H9 (cell line): Measurements from ENCODE around the gene TDRD9. TPM values are rescaled to one million over a fixed set of nuclear protein-coding genes. Genes with fewer than 3 reads are reported as not detected.

Experiments used
- DNase-seq: peaks from one replicate; pipeline ENCODE4 v3.0.0-alpha.2; 2017
- H2AFZ ChIP-seq: one replicate; pipeline ENCODE4 v1.6.1; 2013; ENCODE audit warnings: mild to moderate bottlenecking, low read length, control low read depth, moderate library complexity
- H2AK5ac ChIP-seq: 2 replicates; pipeline ENCODE4 v1.6.1; 2013; ENCODE audit warnings: low read length, control low read depth, mixed read lengths; ENCODE audit not compliant: insufficient read length
- H2BK120ac ChIP-seq: one replicate; pipeline ENCODE4 v1.6.1; 2013; ENCODE audit warnings: low read depth, mild to moderate bottlenecking, low read length, control low read depth, inconsistent platforms; ENCODE audit not compliant: poor library complexity, severe bottlenecking
- H2BK12ac ChIP-seq: 2 replicates; pipeline ENCODE4 v1.6.1; 2013; ENCODE audit warnings: low read length, control low read depth, mixed read lengths, low read depth; ENCODE audit not compliant: insufficient read length
- H2BK15ac ChIP-seq: 2 replicates; pipeline ENCODE4 v1.6.1; 2013; ENCODE audit warnings: low read depth, low read length, control low read depth
- H2BK20ac ChIP-seq: one replicate; pipeline ENCODE4 v1.6.1; 2013; ENCODE audit warnings: low read depth, mild to moderate bottlenecking, low read length, control low read depth, inconsistent platforms; ENCODE audit not compliant: poor library complexity, severe bottlenecking
- H2BK5ac ChIP-seq: 2 replicates; pipeline ENCODE4 v1.6.1; 2013; ENCODE audit warnings: low read length, control low read depth, mixed read lengths; ENCODE audit not compliant: insufficient read length
- H3K14ac ChIP-seq: 2 replicates; pipeline ENCODE4 v1.6.1; 2013; ENCODE audit warnings: low read length, control low read depth; ENCODE audit not compliant: insufficient read depth
- H3K18ac ChIP-seq: 2 replicates; pipeline ENCODE4 v1.6.1; 2013; ENCODE audit warnings: low read depth, mild to moderate bottlenecking, mixed read lengths, low read length, control low read depth; ENCODE audit not compliant: insufficient read length
- H3K23ac ChIP-seq: 2 replicates; pipeline ENCODE4 v1.6.1; 2013; ENCODE audit warnings: low read length, control low read depth, mixed read lengths, low read depth; ENCODE audit not compliant: insufficient read length
- H3K23me2 ChIP-seq: 2 replicates; pipeline ENCODE4 v1.6.1; 2013; ENCODE audit warnings: low read depth, mild to moderate bottlenecking, mixed read lengths, low read length, control low read depth; ENCODE audit not compliant: insufficient read length, poor library complexity, severe bottlenecking
- H3K27ac ChIP-seq: 2 replicates; pipeline ENCODE4 v1.5.1; 2013; ENCODE audit warnings: low read length, control low read depth, mixed read lengths, low read depth; ENCODE audit not compliant: insufficient read length
- H3K27me3 ChIP-seq: 2 replicates; pipeline ENCODE4 v1.6.1; 2013; ENCODE audit warnings: low read length, control low read depth, inconsistent platforms; ENCODE audit not compliant: insufficient read depth
- H3K4ac ChIP-seq: 2 replicates; pipeline ENCODE4 v1.6.1; 2013; ENCODE audit warnings: low read depth, mild to moderate bottlenecking, control low read depth, inconsistent platforms, low read length, moderate library complexity
- H3K4me1 ChIP-seq: 2 replicates; pipeline ENCODE4 v1.6.1; 2013; ENCODE audit warnings: low read length, control low read depth, inconsistent platforms; ENCODE audit not compliant: insufficient read depth
- H3K4me2 ChIP-seq: 2 replicates; pipeline ENCODE4 v1.6.1; 2013; ENCODE audit warnings: low read length, control low read depth, mixed read lengths; ENCODE audit not compliant: insufficient read length, insufficient read depth
- H3K56ac ChIP-seq: 2 replicates; pipeline ENCODE4 v1.6.1; 2013; ENCODE audit warnings: low read depth, mild to moderate bottlenecking, mixed read lengths, low read length, control low read depth; ENCODE audit not compliant: insufficient read length
- H3K79me1 ChIP-seq: 2 replicates; pipeline ENCODE4 v1.6.1; 2013; ENCODE audit warnings: low read depth, mild to moderate bottlenecking, moderate library complexity, low read length, control low read depth, inconsistent platforms; ENCODE audit not compliant: insufficient read depth, poor library complexity, severe bottlenecking
- H3K79me2 ChIP-seq: 2 replicates; pipeline ENCODE4 v1.6.1; 2013; ENCODE audit warnings: low read length, control low read depth, inconsistent platforms; ENCODE audit not compliant: insufficient read depth
- H3K9ac ChIP-seq: 2 replicates; pipeline ENCODE4 v1.6.1; 2013; ENCODE audit warnings: low read length, control low read depth, mixed read lengths; ENCODE audit not compliant: insufficient read length; ENCODE audit errors: extremely low read depth
- H3K9me3 ChIP-seq: one replicate; pipeline ENCODE4 v1.6.1; 2013; ENCODE audit warnings: low read depth, low read length, inconsistent platforms; ENCODE audit not compliant: control insufficient read depth
- H3T11ph ChIP-seq: one replicate; pipeline ENCODE4 v1.6.1; 2013; ENCODE audit warnings: mild to moderate bottlenecking, low read length, control low read depth, inconsistent platforms
- H4K20me1 ChIP-seq: one replicate; pipeline ENCODE4 v1.6.1; 2013; ENCODE audit not compliant: control insufficient read depth, insufficient read length, insufficient read depth
- H4K5ac ChIP-seq: 2 replicates; pipeline ENCODE4 v1.6.1; 2013; ENCODE audit warnings: low read depth, mild to moderate bottlenecking, mixed read lengths, low read length, control low read depth; ENCODE audit not compliant: insufficient read length
- H4K8ac ChIP-seq: replicated peaks from 2 replicates; pipeline ENCODE4 v1.6.1; 2013; ENCODE audit warnings: low read length, control low read depth, mixed read lengths, low read depth; ENCODE audit not compliant: insufficient read length
- H4K91ac ChIP-seq: 2 replicates; pipeline ENCODE4 v1.6.1; 2013; ENCODE audit warnings: low read depth, mild to moderate bottlenecking, moderate library complexity, mixed read lengths, low read length, control low read depth; ENCODE audit not compliant: insufficient read length
- H3K27ac Mint-ChIP-seq, 3 experiments: 2 replicates in 2 of 3; 3 replicates in 1 of 3; pipeline ENCODE4 v1.8.0; 2020 to 2021; ENCODE audit warnings: mixed read lengths in 3 of 3, mild to moderate bottlenecking in 1 of 3, moderate library complexity in 1 of 3
- H3K27me3 Mint-ChIP-seq: 2 replicates; pipeline ENCODE4 v1.8.0; 2021; ENCODE audit warnings: low read depth, mild to moderate bottlenecking, moderate library complexity, mixed read lengths
- H3K36me3 Mint-ChIP-seq, 3 experiments: 2 replicates in 2 of 3; 3 replicates in 1 of 3; pipeline ENCODE4 v1.8.0; 2020 to 2021; ENCODE audit warnings: low read depth in 3 of 3, mixed read lengths in 3 of 3; ENCODE audit not compliant: insufficient read depth in 1 of 3
- H3K4me1 Mint-ChIP-seq, 2 experiments: 2 replicates each; pipeline ENCODE4 v1.8.0; 2020; ENCODE audit warnings: mixed read lengths in 2 of 2
- H3K4me3 Mint-ChIP-seq, 2 experiments: 2 replicates in 1 of 2; 3 replicates in 1 of 2; pipeline ENCODE4 v1.8.0; 2020 to 2021; ENCODE audit warnings: mild to moderate bottlenecking in 2 of 2, mixed read lengths in 2 of 2, moderate library complexity in 1 of 2
- H3K9me3 Mint-ChIP-seq, 2 experiments: 2 replicates in 1 of 2; 3 replicates in 1 of 2; pipeline ENCODE4 v1.8.0; 2020; ENCODE audit warnings: mild to moderate bottlenecking in 2 of 2, mixed read lengths in 2 of 2, moderate library complexity in 1 of 2
- WGBS: extraction: QIAGEN DNeasy Blood & Tissue Kit; methylation state at CpG from one replicate; pipeline ENCODE4 v1.1.7; 2013; ENCODE audit warnings: missing lambda C conversion rate, low lambda C conversion rate, mixed read lengths; ENCODE audit not compliant: insufficient read length; ENCODE audit errors: extremely low coverage; 5-methylcytosine and 5-hydroxymethylcytosine counted together
- total RNA-seq: library from RNA; stranded (reverse); gene quantifications from 2 replicates; pipeline ENCODE4 v1.2.1, GENCODE V29; 2021
- TF ChIP-seq, protein P1 (sequence below): fragments of 200-600 bp; sonication (generic); conservative IDR thresholded peaks from 3 replicates; pipeline ENCODE4 v1.8.0; 2021; ENCODE audit warnings: antibody characterized with exemption, mild to moderate bottlenecking

TDRD9 gene
- total RNA-seq, 1 experiment from 2014 or later = not detected

DNA sequence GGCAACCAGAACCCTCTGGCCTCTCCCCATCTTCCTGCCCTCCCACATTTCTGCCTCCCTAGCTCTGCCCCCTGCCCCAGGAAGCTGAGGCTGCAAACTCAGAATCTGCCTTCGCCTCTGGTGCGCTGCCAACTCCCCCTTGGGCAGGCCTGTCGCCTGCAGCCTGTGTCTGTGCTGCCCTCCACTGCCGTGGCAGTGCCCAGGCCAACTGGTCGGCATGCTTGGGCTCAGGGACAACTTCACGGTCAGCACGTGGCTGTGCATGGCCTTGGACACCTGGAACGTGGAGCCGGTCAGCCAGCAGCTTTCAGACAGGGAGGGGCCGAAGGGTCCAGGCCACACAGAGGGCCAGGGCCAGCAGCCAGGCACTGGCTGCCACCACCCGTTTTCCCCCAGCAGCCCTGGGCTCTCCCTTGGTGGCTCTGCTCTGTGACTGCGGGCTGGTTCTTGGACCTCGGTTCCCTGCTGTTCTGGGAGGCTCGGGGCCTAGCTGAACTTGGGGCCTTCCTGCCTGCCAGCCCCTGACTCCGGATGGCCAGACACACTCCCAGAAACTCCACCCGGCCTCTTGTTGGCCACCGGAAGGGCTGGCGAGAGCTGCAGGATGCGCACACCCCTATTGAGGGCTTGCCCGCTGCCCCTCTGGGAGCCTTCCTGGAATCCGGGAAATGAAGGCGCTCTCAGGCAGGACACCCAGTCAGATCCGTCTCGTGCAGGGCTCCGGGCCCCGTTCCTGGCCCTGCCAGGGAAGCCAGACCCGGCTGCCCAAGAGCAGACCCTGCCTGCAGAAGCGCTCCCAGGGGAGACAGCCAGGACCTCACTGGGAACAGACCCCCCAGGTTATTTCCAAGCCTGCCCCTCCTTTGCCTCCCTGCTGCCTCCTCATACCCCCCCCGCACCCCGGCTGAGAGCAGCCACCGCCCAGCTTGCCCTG is 46.7 kb upstream of the TDRD9 start:
- TF ChIP-seq, protein P1, sequence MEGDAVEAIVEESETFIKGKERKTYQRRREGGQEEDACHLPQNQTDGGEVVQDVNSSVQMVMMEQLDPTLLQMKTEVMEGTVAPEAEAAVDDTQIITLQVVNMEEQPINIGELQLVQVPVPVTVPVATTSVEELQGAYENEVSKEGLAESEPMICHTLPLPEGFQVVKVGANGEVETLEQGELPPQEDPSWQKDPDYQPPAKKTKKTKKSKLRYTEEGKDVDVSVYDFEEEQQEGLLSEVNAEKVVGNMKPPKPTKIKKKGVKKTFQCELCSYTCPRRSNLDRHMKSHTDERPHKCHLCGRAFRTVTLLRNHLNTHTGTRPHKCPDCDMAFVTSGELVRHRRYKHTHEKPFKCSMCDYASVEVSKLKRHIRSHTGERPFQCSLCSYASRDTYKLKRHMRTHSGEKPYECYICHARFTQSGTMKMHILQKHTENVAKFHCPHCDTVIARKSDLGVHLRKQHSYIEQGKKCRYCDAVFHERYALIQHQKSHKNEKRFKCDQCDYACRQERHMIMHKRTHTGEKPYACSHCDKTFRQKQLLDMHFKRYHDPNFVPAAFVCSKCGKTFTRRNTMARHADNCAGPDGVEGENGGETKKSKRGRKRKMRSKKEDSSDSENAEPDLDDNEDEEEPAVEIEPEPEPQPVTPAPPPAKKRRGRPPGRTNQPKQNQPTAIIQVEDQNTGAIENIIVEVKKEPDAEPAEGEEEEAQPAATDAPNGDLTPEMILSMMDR = no peak
- Histone ChIP-seq H3T11ph (no peak overlapping the region), H2AK5ac (no peak overlapping the region), H3K14ac (no peak overlapping the region), H3K23ac (no peak overlapping the region), H3K79me2 (no peaks in the 10 kb centered on the region), H3K4me2 (no peak overlapping the region), H3K9ac (no peak overlapping the region), H3K56ac (no peak overlapping the region), H3K27me3 (no peaks in the 10 kb centered on the region), H3K27ac (no peak overlapping the region), H4K8ac (no peak overlapping the region), H2BK12ac (no peak overlapping the region), H2BK5ac (no peak overlapping the region), H4K20me1 (no peaks in the 10 kb centered on the region), H4K91ac (no peak overlapping the region), H2AFZ (no peak overlapping the region), H3K4me1 (peaks cover 3% of the 10 kb centered on the region; the same call in 1 of the 2 replicates), H4K5ac (no peak overlapping the region), H3K23me2 (no peaks in the 10 kb centered on the region), H3K4ac (no peak overlapping the region), H3K18ac (no peak overlapping the region), H2BK120ac (no peak overlapping the region), H2BK15ac (no peak overlapping the region), H3K79me1 (no peaks in the 10 kb centered on the region), H2BK20ac (no peak overlapping the region), H3K9me3 (no peaks in the 10 kb centered on the region)
- no peaks in the 10 kb centered on the region for H3K9me3 Mint-ChIP-seq
- H3K27ac Mint-ChIP-seq = peak overlapping the region in 1 of 3 experiments; percentile 52; a peak in 2 of 7 replicates
- H3K4me3 Mint-ChIP-seq = no peak overlapping the region
- DNase-seq = no peak
- H3K36me3 Mint-ChIP-seq = no peaks in the 10 kb centered on the region
- WGBS = no CpG with 5 or more reads among the region's 31 CpGs
- H3K27me3 Mint-ChIP-seq = peaks cover 5% of the 10 kb centered on the region; the same call in 1 of the 2 replicates
- peaks cover 21 to 23% of the 10 kb centered on the region in 2 experiments for H3K4me1 Mint-ChIP-seq
